OCI-M1 (cell line): ENCODE measurements around the gene STAG2.
"Not testable (repeated sequence)": the region's sequence is repeated elsewhere in the genome, so short reads cannot be mapped to it uniquely, and the experiment has no call there.

ENCODE experiments used
- DNase-seq: peaks from one replicate; lab custom pipeline; 2025; lab: John Stamatoyannopoulos, UW

The STAG2 gene

GRCh38 chrX:123961268-123962005 is at the start of gene STAG2:
Gene STAG2, plus strand, starts transcription at chrX:123961706. Its CDS starts 60,922 bp downstream, at chrX:124022628.
- peak; percentile 91 for DNase-seq

- no peak for DNase-seq
Observed at GRCh38 chrX:123917069-123917468, 44.4 kb upstream of the STAG2 start.

GRCh38 chrX:123918106-123918721 is 43.3 kb upstream of the STAG2 start:
- no peak for DNase-seq

GRCh38 chrX:123920105-123920785 is 41.3 kb upstream of the STAG2 start:
- DNase-seq: no peak

- DNase-seq: no peak
Observed at GRCh38 chrX:123923211-123923610, 38.3 kb upstream of the STAG2 start.

- no peak for DNase-seq
Observed at GRCh38 chrX:123924186-123924585, 37.3 kb upstream of the STAG2 start.

GRCh38 chrX:123927845-123928244 is 33.7 kb upstream of the STAG2 start:
- peak; percentile 23 for DNase-seq

- not testable (repeated sequence) for DNase-seq
Observed at GRCh38 chrX:123932055-123932454, 29.5 kb upstream of the STAG2 start.

- no peak for DNase-seq
Observed at GRCh38 chrX:123943074-123943473, 18.4 kb upstream of the STAG2 start.

- DNase-seq: no peak
Observed at GRCh38 chrX:123943488-123943887, 18.0 kb upstream of the STAG2 start.

GRCh38 chrX:123949846-123950245 is 11.7 kb upstream of the STAG2 start:
- no peak for DNase-seq

GRCh38 chrX:123959281-123960063 is 2.0 kb upstream of the STAG2 start:
- peak; percentile 74 for DNase-seq

GRCh38 chrX:123960956-123961267 is 594 bp upstream of the STAG2 start:
- DNase-seq: no peak

- DNase-seq: no peak
Observed at GRCh38 chrX:123962006-123962467, 531 bp downstream of the STAG2 start.

- DNase-seq: peak; percentile 94
Observed at GRCh38 chrX:123962794-123963373, 1.4 kb downstream of the STAG2 start.

- DNase-seq: no peak
Observed at GRCh38 chrX:123964156-123964834, 2.8 kb downstream of the STAG2 start.

GRCh38 chrX:123965712-123966111 is 4.2 kb downstream of the STAG2 start:
- DNase-seq: no peak

- DNase-seq: no peak
Observed at GRCh38 chrX:123967497-123967896, 6.0 kb downstream of the STAG2 start.

- DNase-seq: no peak
Observed at GRCh38 chrX:123968383-123969050, 7.0 kb downstream of the STAG2 start.

GRCh38 chrX:123971982-123972381 is 10.5 kb downstream of the STAG2 start:
- DNase-seq: peak; percentile 45

GRCh38 chrX:123973921-123974320 is 12.4 kb downstream of the STAG2 start:
- DNase-seq: no peak
